CD14-positive monocyte (primary cell): ENCODE measurements around the gene ILK. TPM values are rescaled to one million over a fixed set of nuclear protein-coding genes. Genes with fewer than 3 reads are reported as not detected.

ENCODE experiments used
- DNase-seq, 3 donors: peaks; one replicate each; pipeline ENCODE4 v3.0.0-alpha.2; 2011 to 2022
- H2AFZ ChIP-seq: 2 replicates; pipeline ENCODE4 v1.6.0; 2012; ENCODE audit warnings: mild to moderate bottlenecking, low read depth, low read length, inconsistent platforms; ENCODE audit not compliant: insufficient read depth, poor library complexity, severe bottlenecking
- H3K27ac ChIP-seq, 2 donors: 1 replicate in 1 of 2; 2 replicates in 1 of 2; pipeline ENCODE4 v1.5.1; 2012 to 2013; ENCODE audit warnings: low read length in 2 of 2, control low read depth in 1 of 2, inconsistent platforms in 1 of 2, low read depth in 1 of 2, mild to moderate bottlenecking in 1 of 2
- H3K27me3 ChIP-seq, 2 donors: one replicate each; pipeline versions ENCODE4 v1.6.0 to v1.6.1; 2011 to 2013; ENCODE audit warnings: low read length in 2 of 2; ENCODE audit not compliant: control insufficient read depth in 2 of 2, insufficient read depth in 2 of 2
- H3K36me3 ChIP-seq, 2 donors: replicated peaks in 1 of 2; 1 replicate in 1 of 2; 2 replicates in 1 of 2; pipeline versions ENCODE4 v1.5.1 to v1.6.1; 2012 to 2013; ENCODE audit warnings: low read length in 2 of 2, control low read depth in 1 of 2, inconsistent platforms in 1 of 2, mild to moderate bottlenecking in 1 of 2; ENCODE audit not compliant: insufficient read depth in 2 of 2, control insufficient read depth in 1 of 2
- H3K4me1 ChIP-seq, 2 donors: 1 replicate in 1 of 2; 2 replicates in 1 of 2; pipeline versions ENCODE4 v1.5.1 to v1.6.1; 2012 to 2013; ENCODE audit warnings: low read length in 2 of 2, control low read depth in 1 of 2, inconsistent platforms in 1 of 2, mild to moderate bottlenecking in 1 of 2, moderate library complexity in 1 of 2; ENCODE audit not compliant: insufficient read depth in 2 of 2, control insufficient read depth in 1 of 2
- H3K4me2 ChIP-seq: replicated peaks from 2 replicates; pipeline ENCODE3; 2012; ENCODE audit warnings: low read length, moderate library complexity, mild to moderate bottlenecking; ENCODE audit not compliant: poor library complexity, severe bottlenecking; ENCODE audit errors: extremely low read depth
- H3K4me3 ChIP-seq, 3 experiments: fragments of 200-600 bp in 1 of 3; sonication (generic) in 1 of 3; replicated peaks in 1 of 3; 1 replicate in 2 of 3; 2 replicates in 1 of 3; pipeline ENCODE4 v1.5.1; 2011 to 2013; ENCODE audit warnings: low read length in 3 of 3, mild to moderate bottlenecking in 3 of 3, control low read depth in 2 of 3, low read depth in 2 of 3, inconsistent platforms in 1 of 3, moderate library complexity in 1 of 3
- H3K79me2 ChIP-seq: 2 replicates; pipeline ENCODE4 v1.6.0; 2012; ENCODE audit warnings: mild to moderate bottlenecking, control low read depth, inconsistent platforms, low read length, moderate library complexity; ENCODE audit not compliant: insufficient read depth
- H3K9ac ChIP-seq: 2 replicates; pipeline ENCODE4 v1.6.0; 2017; ENCODE audit warnings: low read length, mild to moderate bottlenecking; ENCODE audit not compliant: insufficient read depth, poor library complexity, severe bottlenecking
- H3K9me3 ChIP-seq, 2 donors: replicated peaks in 1 of 2; 1 replicate in 1 of 2; 2 replicates in 1 of 2; pipeline versions ENCODE4 v1.5.1 to v1.6.1; 2012 to 2013; ENCODE audit warnings: low read length in 2 of 2, control low read depth in 1 of 2; ENCODE audit not compliant: control insufficient read depth in 1 of 2, insufficient read depth in 1 of 2
- H4K20me1 ChIP-seq: 2 replicates; pipeline ENCODE4 v1.6.0; 2012; ENCODE audit warnings: mild to moderate bottlenecking, low read length, control low read depth, moderate library complexity; ENCODE audit not compliant: insufficient read depth
- H3K27ac Mint-ChIP-seq, 7 donors: one replicate each; pipeline ENCODE4 v1.8.0; 2020; ENCODE audit warnings: mild to moderate bottlenecking in 7 of 7, mixed read lengths in 7 of 7, moderate library complexity in 6 of 7, inconsistent platforms in 2 of 7
- H3K27me3 Mint-ChIP-seq, 3 donors: one replicate each; pipeline ENCODE4 v1.8.0; 2021 to 2022; ENCODE audit warnings: low read depth in 3 of 3, mild to moderate bottlenecking in 3 of 3, mixed read lengths in 3 of 3, moderate library complexity in 3 of 3, inconsistent platforms in 1 of 3
- H3K36me3 Mint-ChIP-seq, 2 donors: one replicate each; pipeline ENCODE4 v1.8.0; 2020; ENCODE audit warnings: mixed read lengths in 2 of 2, inconsistent platforms in 1 of 2, mild to moderate bottlenecking in 1 of 2
- H3K4me1 Mint-ChIP-seq: one replicate; pipeline ENCODE4 v1.8.0; 2020; ENCODE audit warnings: mild to moderate bottlenecking, mixed read lengths
- H3K4me3 Mint-ChIP-seq, 2 donors: one replicate each; pipeline ENCODE4 v1.8.0; 2020; ENCODE audit warnings: mild to moderate bottlenecking in 2 of 2, mixed read lengths in 2 of 2, moderate library complexity in 1 of 2
- H3K9me3 Mint-ChIP-seq, 7 donors: one replicate each; pipeline ENCODE4 v1.8.0; 2020 to 2022; ENCODE audit warnings: mixed read lengths in 7 of 7, mild to moderate bottlenecking in 6 of 7, moderate library complexity in 6 of 7, inconsistent platforms in 2 of 7
- WGBS: methylation state at CpG from one replicate; pipeline ENCODE4 v1.1.5; 2013; ENCODE audit warnings: missing lambda C conversion rate; ENCODE audit not compliant: insufficient coverage; 5-methylcytosine and 5-hydroxymethylcytosine counted together
- intact Hi-C, 2 donors: fragments of 100-400 bp; cut with micrococcal nuclease; formaldehyde crosslinking; loops; one replicate each; pipeline versions ENCODE4 v1.15.0 to v1.15.1; 2023
- polyA plus RNA-seq, 3 donors: library from polyadenylated mRNA; depleted of rRNA in 1 of 3; unstranded in 2 of 3; stranded (reverse) in 1 of 3; fragments of 300-500 nt in 2 of 3; fragments of >200 nt in 1 of 3; fragmentation: Illumina TruSeq in 2 of 3; gene quantifications; 1 replicate in 2 of 3; 2 replicates in 1 of 3; pipeline ENCODE4 v1.2.3, GENCODE V29; 2012 to 2021
- TF ChIP-seq, protein P1 (sequence below): fragments of 200-600 bp; IDR thresholded peaks from one replicate; pipeline ENCODE4 v1.8.0; 2022; ENCODE audit warnings: antibody characterized with exemption, mild to moderate bottlenecking

The ILK gene
- polyA plus RNA-seq, 3 donors = 165 to 271 (median 250) TPM

DNA sequence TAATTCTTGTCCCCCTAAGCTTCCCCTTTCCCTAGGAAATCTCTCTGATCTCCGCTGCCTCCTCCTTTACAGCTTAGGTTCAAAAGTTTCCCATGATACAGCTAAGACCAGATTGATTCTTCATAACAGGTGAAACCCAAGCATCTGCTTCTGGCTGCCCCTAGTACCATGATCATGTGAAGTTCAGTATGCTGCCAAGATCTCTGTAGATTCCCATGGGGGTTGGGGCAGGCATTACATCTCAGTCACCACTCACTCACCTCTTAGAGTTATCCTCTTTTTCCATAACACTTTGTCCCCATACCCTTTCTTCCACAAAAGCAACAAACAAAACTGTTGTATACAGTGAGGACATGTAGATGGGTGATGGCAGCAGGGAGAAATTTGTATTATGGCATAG lies 44.2 kb upstream of the ILK start:
- intact Hi-C loops = no loop called here
- Histone ChIP-seq H3K27me3 (no peaks in the 10 kb centered on the region), H2AFZ (no peak overlapping the region), H3K27ac (no peak overlapping the region), H3K4me2 (no peak overlapping the region), H3K4me3 (no peak overlapping the region), H4K20me1 (no peaks in the 10 kb centered on the region), H3K36me3 (no peaks in the 10 kb centered on the region), H3K79me2 (no peaks in the 10 kb centered on the region), H3K9ac (no peak overlapping the region), H3K4me1 (no peaks in the 10 kb centered on the region), H3K9me3 (no peaks in the 10 kb centered on the region)
- DNase-seq = no peak
- TF ChIP-seq, protein P1, sequence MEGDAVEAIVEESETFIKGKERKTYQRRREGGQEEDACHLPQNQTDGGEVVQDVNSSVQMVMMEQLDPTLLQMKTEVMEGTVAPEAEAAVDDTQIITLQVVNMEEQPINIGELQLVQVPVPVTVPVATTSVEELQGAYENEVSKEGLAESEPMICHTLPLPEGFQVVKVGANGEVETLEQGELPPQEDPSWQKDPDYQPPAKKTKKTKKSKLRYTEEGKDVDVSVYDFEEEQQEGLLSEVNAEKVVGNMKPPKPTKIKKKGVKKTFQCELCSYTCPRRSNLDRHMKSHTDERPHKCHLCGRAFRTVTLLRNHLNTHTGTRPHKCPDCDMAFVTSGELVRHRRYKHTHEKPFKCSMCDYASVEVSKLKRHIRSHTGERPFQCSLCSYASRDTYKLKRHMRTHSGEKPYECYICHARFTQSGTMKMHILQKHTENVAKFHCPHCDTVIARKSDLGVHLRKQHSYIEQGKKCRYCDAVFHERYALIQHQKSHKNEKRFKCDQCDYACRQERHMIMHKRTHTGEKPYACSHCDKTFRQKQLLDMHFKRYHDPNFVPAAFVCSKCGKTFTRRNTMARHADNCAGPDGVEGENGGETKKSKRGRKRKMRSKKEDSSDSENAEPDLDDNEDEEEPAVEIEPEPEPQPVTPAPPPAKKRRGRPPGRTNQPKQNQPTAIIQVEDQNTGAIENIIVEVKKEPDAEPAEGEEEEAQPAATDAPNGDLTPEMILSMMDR = no peak
- Mint-ChIP-seq H3K9me3 (no peaks in the 10 kb centered on the region), H3K27me3 (peaks cover 0 to 1% (median 0%) of the 10 kb centered on the region in 3 donors), H3K36me3 (peaks cover 2 to 6% of the 10 kb centered on the region in 2 donors), H3K27ac (no peak overlapping the region), H3K4me3 (no peak overlapping the region), H3K4me1 (no peaks in the 10 kb centered on the region)
- WGBS = 91% methylated on average over 1 of the region's 1 CpG

DNA sequence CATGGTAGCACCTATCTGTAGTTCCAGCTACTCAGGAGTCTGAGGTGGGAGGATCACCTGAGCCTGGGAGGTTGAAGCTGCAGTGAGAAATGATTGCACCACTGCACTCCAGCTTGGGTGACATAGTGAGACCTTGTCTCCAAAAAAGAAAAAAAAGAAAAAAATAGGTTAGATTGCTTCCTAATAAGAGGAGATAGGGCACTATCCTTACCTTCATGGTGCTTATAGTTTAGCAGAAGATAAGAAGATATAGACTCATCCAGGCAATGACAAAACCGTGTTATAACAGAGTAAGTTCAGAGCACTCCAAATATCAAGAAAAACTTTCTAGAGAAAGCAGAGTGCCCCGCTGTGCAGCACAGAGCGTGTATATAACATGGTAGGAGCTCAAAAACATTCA lies 42.3 kb upstream of the ILK start:
- H3K36me3 ChIP-seq = no peaks in the 10 kb centered on the region
- no peaks in the 10 kb centered on the region for H3K9me3 ChIP-seq
- no peaks in the 10 kb centered on the region for H3K79me2 ChIP-seq
- Mint-ChIP-seq H3K9me3 (no peaks in the 10 kb centered on the region), H3K27ac (no peak overlapping the region), H3K36me3 (peaks cover 2 to 6% of the 10 kb centered on the region in 2 donors), H3K4me1 (no peaks in the 10 kb centered on the region), H3K4me3 (no peak overlapping the region), H3K27me3 (peaks cover 0 to 1% (median 0%) of the 10 kb centered on the region in 3 donors)
- H2AFZ ChIP-seq = no peak overlapping the region
- no peak overlapping the region for H3K27ac ChIP-seq
- intact Hi-C loops = no loop called here
- TF ChIP-seq, protein P1 = no peak
- no peak for DNase-seq
- no peak overlapping the region for H3K9ac ChIP-seq
- no peak overlapping the region for H3K4me2 ChIP-seq
- no CpG with 5 or more reads among the region's 3 CpGs for WGBS
- no peaks in the 10 kb centered on the region for H3K27me3 ChIP-seq
- no peaks in the 10 kb centered on the region for H4K20me1 ChIP-seq
- no peak overlapping the region for H3K4me3 ChIP-seq
- H3K4me1 ChIP-seq = no peaks in the 10 kb centered on the region
